K562 (cell line): Measurements from ENCODE around the gene TADA2A. TPM values are rescaled to one million over a fixed set of nuclear protein-coding genes. Genes with fewer than 3 reads are reported as not detected.
A peak's percentile ranks its signal among the peaks of the same experiment; 100 is the strongest.

Source experiments
- CEBPB ChIP-seq: fragments of 450-650 bp; IDR thresholded peaks from 2 replicates; pipeline ENCODE4 v1.6.1; 2016; ENCODE audit warnings: missing genetic modification characterization, missing compliant biosample characterization
- CSDE1 ChIP-seq, 2 experiments: fragments of 450-650 bp; IDR thresholded peaks; 2 replicates each; pipeline ENCODE4 v1.6.1; 2016; ENCODE audit warnings: mild to moderate bottlenecking in 1 of 2
- GTF2A2 ChIP-seq: IDR thresholded peaks from 2 replicates; pipeline ENCODE4 v1.6.1; 2016; ENCODE audit warnings: mild to moderate bottlenecking, missing genetic modification characterization, missing compliant biosample characterization
- MED1 ChIP-seq: sonication (generic); formaldehyde crosslinking; IDR thresholded peaks from 2 replicates; pipeline ENCODE4 v1.8.1; 2023; ENCODE audit warnings: missing genetic modification reagents, borderline replicate concordance
- MIER1 ChIP-seq: fragments of 450-650 bp; IDR thresholded peaks from 2 replicates; pipeline ENCODE4 v1.6.1; 2016; ENCODE audit warnings: antibody characterized with exemption, mild to moderate bottlenecking, low read depth
- SNRNP70 ChIP-seq: fragments of 200-400 bp; formaldehyde crosslinking; optimal IDR thresholded peaks from 2 replicates; pipeline ENCODE3; 2017; ENCODE audit warnings: low read depth, low read length
- ZNF384 ChIP-seq: IDR thresholded peaks from 2 replicates; pipeline ENCODE4 v1.6.1; 2012; ENCODE audit warnings: low read depth, low read length, improper control_type of control experiment
- ZNF445 ChIP-seq: fragments of 250-450 bp; sonication (Bioruptor Pico); IDR thresholded peaks from 2 replicates; pipeline ENCODE4 v1.4.0; 2020; ENCODE audit warnings: low read depth, mild to moderate bottlenecking, moderate library complexity
- ZNF778 ChIP-seq: fragments of 450-650 bp; formaldehyde crosslinking; IDR thresholded peaks from 2 replicates; pipeline ENCODE4 v1.4.0; 2020; ENCODE audit warnings: mild to moderate bottlenecking, moderate library complexity
- polyA plus RNA-seq, 8 experiments: library from polyadenylated mRNA; depleted of rRNA in 4 of 8; stranded (reverse) in 5 of 8; unstranded in 3 of 8; fragments of >200 nt; fragmentation: Nextera tagmentation in 2 of 8; fragmentation: Illumina TruSeq in 1 of 8; extraction: Ambion mirVana in 2 of 8; extraction: Trizol in 1 of 8; gene quantifications; 2 replicates each; pipeline versions ENCODE4 v1.2.1 to v1.2.3, GENCODE V29; 2011 to 2014; ENCODE audit warnings: inconsistent platforms in 1 of 8, missing spikeins in 1 of 8
- total RNA-seq, 7 experiments: library from RNA; depleted of rRNA in 6 of 7; stranded (reverse); fragments of >200 nt in 6 of 7; fragmentation: Illumina TruSeq in 2 of 7; extraction: Trizol in 2 of 7; gene quantifications; 2 replicates each; pipeline versions ENCODE4 v1.2.1 to v1.2.3, GENCODE V29; 2011 to 2021; ENCODE audit warnings: low replicate concordance in 1 of 7
- TF ChIP-seq, protein P1 (sequence below), 2 experiments: IDR thresholded peaks; 2 replicates each; pipeline ENCODE4 v1.6.1; 2012; ENCODE audit warnings: improper control_type of control experiment in 2 of 2, low read depth in 2 of 2, low read length in 2 of 2, borderline replicate concordance in 1 of 2
- TF ChIP-seq, protein P2 (sequence below): fragments of 250-450 bp; sonication (Bioruptor Pico); IDR thresholded peaks from 2 replicates; pipeline ENCODE4 v1.8.0; 2021; ENCODE audit warnings: moderate library complexity, mild to moderate bottlenecking, inconsistent platforms
- TF ChIP-seq, protein P3 (sequence below): fragments of 150-350 bp; IDR thresholded peaks from 2 replicates; pipeline ENCODE4 v1.6.1; 2014; ENCODE audit warnings: low read depth, mild to moderate bottlenecking, low read length, borderline replicate concordance
- TF ChIP-seq, protein P4 (sequence below): fragments of 250-450 bp; sonication (Bioruptor Pico); IDR thresholded peaks from 2 replicates; pipeline ENCODE4 v1.5.0; 2022; ENCODE audit warnings: mild to moderate bottlenecking
- TF ChIP-seq, protein P5 (sequence below): sonication (generic); formaldehyde crosslinking; IDR thresholded peaks from 2 replicates; pipeline ENCODE4 v1.8.1; 2023; ENCODE audit warnings: mild to moderate bottlenecking, missing genetic modification reagents, moderate library complexity
- TF ChIP-seq, protein P6 (sequence below): sonication (generic); formaldehyde crosslinking; IDR thresholded peaks from 2 replicates; pipeline ENCODE4 v1.4.0; 2020; ENCODE audit warnings: mild to moderate bottlenecking, missing genetic modification reagents

TADA2A gene
- total and polyA plus RNA-seq, 9 of the 15 experiments (the other 6 are each of a cell fraction or from before 2014, with no cell fraction given) = 13.8 to 37.7 (median 25.0) TPM

DNA sequence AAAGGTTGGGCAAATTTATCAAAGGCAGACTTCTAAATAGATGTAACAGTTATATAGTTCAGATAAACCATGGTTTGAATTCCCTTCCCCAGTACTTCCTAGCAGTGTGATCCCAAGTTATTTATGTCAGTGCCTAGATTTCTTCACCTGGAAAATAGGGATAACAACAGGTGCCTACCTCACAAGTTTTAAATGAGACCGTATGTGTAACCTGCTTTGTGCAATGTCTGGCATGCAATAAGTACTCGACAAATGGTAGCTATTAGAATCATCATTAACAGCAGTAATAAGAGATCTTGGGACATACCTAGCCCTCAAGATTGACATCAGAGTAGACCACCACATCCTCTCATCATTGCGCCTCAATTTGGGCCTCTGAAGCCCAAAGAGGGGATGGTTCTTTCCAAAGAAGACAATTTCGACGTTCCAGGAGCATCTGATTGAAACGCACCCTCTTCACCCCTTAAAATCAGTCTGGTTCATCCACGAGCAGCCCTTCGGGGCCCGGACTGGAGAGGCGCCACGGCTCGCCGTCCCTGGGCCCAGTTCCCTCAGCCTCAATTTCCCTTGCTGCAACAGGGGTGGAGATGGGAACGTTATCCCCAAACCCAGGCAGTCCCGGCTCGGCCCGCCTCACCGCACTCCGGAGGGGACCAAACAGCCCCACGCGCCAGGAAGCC, 591 bp upstream of the TADA2A start (continued):
- TF ChIP-seq, protein P1, sequence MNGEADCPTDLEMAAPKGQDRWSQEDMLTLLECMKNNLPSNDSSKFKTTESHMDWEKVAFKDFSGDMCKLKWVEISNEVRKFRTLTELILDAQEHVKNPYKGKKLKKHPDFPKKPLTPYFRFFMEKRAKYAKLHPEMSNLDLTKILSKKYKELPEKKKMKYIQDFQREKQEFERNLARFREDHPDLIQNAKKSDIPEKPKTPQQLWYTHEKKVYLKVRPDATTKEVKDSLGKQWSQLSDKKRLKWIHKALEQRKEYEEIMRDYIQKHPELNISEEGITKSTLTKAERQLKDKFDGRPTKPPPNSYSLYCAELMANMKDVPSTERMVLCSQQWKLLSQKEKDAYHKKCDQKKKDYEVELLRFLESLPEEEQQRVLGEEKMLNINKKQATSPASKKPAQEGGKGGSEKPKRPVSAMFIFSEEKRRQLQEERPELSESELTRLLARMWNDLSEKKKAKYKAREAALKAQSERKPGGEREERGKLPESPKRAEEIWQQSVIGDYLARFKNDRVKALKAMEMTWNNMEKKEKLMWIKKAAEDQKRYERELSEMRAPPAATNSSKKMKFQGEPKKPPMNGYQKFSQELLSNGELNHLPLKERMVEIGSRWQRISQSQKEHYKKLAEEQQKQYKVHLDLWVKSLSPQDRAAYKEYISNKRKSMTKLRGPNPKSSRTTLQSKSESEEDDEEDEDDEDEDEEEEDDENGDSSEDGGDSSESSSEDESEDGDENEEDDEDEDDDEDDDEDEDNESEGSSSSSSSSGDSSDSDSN (IDR thresholded peaks at IDR 0.05; ENCODE audit: borderline replicate concordance in 1 of 2, low read depth in 2 of 2, low read length in 2 of 2) = peak in 1 of 2 experiments; percentile 75; a peak in 2 of 4 replicates
- TF ChIP-seq MED1 (CRISPR knock-in tag) = no peak
- TF ChIP-seq, protein P2, sequence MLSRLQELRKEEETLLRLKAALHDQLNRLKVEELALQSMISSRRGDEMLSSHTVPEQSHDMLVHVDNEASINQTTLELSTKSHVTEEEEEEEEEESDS (CRISPR knock-in tag) = no peak
- no peak for TF ChIP-seq GTF2A2
- TF ChIP-seq, protein P3, sequence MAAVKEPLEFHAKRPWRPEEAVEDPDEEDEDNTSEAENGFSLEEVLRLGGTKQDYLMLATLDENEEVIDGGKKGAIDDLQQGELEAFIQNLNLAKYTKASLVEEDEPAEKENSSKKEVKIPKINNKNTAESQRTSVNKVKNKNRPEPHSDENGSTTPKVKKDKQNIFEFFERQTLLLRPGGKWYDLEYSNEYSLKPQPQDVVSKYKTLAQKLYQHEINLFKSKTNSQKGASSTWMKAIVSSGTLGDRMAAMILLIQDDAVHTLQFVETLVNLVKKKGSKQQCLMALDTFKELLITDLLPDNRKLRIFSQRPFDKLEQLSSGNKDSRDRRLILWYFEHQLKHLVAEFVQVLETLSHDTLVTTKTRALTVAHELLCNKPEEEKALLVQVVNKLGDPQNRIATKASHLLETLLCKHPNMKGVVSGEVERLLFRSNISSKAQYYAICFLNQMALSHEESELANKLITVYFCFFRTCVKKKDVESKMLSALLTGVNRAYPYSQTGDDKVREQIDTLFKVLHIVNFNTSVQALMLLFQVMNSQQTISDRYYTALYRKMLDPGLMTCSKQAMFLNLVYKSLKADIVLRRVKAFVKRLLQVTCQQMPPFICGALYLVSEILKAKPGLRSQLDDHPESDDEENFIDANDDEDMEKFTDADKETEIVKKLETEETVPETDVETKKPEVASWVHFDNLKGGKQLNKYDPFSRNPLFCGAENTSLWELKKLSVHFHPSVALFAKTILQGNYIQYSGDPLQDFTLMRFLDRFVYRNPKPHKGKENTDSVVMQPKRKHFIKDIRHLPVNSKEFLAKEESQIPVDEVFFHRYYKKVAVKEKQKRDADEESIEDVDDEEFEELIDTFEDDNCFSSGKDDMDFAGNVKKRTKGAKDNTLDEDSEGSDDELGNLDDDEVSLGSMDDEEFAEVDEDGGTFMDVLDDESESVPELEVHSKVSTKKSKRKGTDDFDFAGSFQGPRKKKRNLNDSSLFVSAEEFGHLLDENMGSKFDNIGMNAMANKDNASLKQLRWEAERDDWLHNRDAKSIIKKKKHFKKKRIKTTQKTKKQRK = no peak
- TF ChIP-seq, protein P4, sequence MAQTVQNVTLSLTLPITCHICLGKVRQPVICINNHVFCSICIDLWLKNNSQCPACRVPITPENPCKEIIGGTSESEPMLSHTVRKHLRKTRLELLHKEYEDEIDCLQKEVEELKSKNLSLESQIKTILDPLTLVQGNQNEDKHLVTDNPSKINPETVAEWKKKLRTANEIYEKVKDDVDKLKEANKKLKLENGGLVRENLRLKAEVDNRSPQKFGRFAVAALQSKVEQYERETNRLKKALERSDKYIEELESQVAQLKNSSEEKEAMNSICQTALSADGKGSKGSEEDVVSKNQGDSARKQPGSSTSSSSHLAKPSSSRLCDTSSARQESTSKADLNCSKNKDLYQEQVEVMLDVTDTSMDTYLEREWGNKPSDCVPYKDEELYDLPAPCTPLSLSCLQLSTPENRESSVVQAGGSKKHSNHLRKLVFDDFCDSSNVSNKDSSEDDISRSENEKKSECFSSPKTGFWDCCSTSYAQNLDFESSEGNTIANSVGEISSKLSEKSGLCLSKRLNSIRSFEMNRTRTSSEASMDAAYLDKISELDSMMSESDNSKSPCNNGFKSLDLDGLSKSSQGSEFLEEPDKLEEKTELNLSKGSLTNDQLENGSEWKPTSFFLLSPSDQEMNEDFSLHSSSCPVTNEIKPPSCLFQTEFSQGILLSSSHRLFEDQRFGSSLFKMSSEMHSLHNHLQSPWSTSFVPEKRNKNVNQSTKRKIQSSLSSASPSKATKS (CRISPR knock-in tag) = no peak
- TF ChIP-seq, protein P5, sequence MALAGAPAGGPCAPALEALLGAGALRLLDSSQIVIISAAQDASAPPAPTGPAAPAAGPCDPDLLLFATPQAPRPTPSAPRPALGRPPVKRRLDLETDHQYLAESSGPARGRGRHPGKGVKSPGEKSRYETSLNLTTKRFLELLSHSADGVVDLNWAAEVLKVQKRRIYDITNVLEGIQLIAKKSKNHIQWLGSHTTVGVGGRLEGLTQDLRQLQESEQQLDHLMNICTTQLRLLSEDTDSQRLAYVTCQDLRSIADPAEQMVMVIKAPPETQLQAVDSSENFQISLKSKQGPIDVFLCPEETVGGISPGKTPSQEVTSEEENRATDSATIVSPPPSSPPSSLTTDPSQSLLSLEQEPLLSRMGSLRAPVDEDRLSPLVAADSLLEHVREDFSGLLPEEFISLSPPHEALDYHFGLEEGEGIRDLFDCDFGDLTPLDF (CRISPR knock-in tag) = peak; percentile 56; the same call in 1 of the 2 replicates
- no peak for TF ChIP-seq ZNF384
- TF ChIP-seq, protein P6, sequence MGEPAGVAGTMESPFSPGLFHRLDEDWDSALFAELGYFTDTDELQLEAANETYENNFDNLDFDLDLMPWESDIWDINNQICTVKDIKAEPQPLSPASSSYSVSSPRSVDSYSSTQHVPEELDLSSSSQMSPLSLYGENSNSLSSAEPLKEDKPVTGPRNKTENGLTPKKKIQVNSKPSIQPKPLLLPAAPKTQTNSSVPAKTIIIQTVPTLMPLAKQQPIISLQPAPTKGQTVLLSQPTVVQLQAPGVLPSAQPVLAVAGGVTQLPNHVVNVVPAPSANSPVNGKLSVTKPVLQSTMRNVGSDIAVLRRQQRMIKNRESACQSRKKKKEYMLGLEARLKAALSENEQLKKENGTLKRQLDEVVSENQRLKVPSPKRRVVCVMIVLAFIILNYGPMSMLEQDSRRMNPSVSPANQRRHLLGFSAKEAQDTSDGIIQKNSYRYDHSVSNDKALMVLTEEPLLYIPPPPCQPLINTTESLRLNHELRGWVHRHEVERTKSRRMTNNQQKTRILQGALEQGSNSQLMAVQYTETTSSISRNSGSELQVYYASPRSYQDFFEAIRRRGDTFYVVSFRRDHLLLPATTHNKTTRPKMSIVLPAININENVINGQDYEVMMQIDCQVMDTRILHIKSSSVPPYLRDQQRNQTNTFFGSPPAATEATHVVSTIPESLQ (CRISPR knock-in tag) = no peak
- no peak for TF ChIP-seq ZNF445
- no peak for TF ChIP-seq ZNF778 (CRISPR knock-in tag)
- no peak for TF ChIP-seq CEBPB (tag)
- TF ChIP-seq SNRNP70 = no peak
- TF ChIP-seq CSDE1 (IDR thresholded peaks at IDR 0.05) = no peak
- TF ChIP-seq MIER1 = no peak
